Stimulated activated CD4-positive, alpha-beta T cell treated with anti-CD3 and anti-CD28 coated beads, TNF-alpha, amount 100 ng/mL, for 24 hours (primary cell): ENCODE results near the gene SLC12A7.

Experiments
- DNase-seq, 3 experiments: peaks; one replicate each; pipeline ENCODE4 v3.0.0-alpha.2; 2020; ENCODE audit warnings: low read depth in 3 of 3

The SLC12A7 gene

DNA sequence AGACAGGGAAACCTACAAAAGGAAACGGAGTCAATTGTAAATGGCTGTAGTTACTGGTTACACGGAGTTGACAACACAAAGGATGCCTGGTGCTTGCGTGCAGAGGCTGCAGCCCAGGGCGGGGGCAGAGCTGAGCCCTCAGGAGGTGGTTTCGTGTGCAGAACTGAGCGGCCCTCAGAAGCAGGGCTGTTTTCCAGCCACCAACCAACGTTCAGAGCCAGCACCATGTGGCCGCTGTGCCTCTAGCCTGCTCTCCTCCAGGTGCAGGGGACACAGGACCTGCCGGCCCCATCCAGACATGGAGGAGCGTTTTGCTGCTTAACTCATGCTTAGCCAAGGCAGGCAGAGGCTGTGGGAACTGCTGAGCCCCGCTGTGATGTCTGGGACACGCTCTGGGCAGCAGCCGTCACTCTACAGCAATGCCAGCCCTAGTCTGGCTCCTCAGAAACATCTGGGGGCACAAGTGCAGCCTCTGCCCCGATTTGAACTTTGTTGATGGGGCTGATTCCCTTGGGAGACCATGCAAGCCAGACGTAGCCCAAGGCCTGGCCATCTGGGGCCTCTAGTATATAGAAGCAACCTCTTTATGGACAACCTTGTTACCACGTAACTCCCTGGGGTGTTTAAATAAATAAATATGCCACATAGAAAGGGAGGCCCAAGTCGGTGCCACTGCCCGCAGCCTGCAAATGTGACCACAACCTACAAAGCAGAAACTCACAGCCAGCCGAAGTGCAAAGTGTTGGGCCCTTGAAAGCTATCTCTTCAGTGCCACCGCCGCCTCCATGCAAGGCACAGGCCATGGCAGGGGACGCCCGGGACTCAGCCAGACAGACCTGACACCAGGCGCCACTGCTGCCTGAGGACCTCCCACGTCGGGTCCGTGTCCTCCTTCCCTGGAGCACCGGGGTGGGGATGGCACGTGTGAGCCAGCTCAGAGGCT, 61.2 kb downstream of the SLC12A7 start:
- no peak for DNase-seq

GRCh38 chr5:1048861-1049838, 62.7 kb downstream of the SLC12A7 start:
- DNase-seq: no peak

DNA sequence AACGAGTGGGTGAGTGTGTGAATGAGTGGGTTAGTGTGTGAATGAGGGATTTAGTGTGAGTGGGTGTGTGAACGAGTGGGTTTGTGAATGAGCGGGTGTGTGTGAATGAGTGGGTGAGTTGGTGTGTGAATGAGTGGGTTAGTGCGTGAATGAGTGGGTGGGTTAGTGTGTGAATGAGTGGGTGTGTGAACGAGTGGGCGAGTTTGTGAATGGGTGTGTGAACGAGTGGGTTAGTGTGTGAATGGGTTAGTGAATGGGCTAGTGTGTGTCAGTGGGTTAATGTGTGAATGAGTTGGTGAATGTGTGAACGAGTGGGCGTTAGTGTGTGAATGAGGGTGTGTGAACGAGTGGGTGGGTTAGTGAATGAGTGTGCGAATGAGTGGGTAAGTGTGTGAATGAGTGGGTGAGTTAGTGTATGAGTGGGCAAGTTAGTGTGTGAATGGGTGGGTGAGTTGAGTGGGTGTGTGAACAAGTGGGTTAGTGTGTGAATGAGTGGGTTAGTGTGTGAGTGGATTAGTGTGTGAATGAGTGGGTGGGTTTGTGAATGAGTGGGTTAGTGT, 63.6 kb downstream of the SLC12A7 start:
- DNase-seq: no peak

- DNase-seq: no peak
Observed at GRCh38 chr5:1047332-1047965, 64.4 kb downstream of the SLC12A7 start.

- DNase-seq: no peak
Observed at GRCh38 chr5:1045960-1046560, 65.8 kb downstream of the SLC12A7 start.

GRCh38 chr5:1044117-1044516, 67.7 kb downstream of the SLC12A7 start:
- DNase-seq: no peak

- DNase-seq: no peak
Observed at GRCh38 chr5:1043327-1043726, 68.5 kb downstream of the SLC12A7 start.

GRCh38 chr5:1042626-1043025, 69.2 kb downstream of the SLC12A7 start:
- no peak for DNase-seq

DNA sequence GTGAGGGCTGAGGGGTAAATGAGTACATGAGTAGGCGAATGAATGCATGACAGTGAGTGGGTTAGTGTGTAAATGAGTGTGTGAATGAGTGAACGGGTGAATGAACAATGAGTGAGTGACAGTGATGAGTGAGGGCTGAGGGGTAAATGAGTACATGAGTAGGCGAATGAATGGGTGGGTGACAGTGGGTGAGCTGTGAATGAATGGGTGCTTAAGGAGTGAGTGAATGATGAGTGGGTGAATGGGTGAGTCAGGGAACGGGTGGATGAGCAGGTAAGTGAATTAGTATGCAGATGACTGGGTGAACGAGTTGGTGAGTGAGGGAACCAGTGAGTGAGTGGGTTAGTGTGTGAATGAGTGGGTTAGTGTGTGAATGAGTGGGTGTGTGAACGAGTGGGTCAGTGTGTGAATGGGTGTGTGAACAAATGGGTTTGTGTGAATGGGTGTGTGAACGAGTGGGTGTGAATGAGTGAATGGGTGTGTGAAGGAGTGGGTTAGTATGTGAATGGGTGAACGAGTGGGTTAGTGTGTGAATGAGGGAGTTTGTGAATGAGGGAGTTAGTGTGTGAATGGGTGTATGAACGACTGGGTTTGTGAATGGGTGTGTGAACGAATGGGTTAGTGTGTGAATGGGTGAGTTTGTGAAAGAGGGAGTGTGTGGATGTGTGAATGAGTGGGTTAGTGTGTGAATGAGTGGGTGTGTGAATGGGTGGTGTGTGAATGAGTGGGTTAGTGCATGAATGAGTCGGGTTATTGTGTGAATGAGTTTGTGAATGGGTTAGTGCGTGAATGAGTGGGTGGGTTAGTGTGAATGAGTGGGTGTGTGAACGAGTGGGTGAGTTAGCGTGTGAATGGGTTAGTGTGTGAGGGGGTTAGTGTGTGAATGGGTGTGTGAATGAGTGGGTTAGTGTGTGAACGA, 70.4 kb downstream of the SLC12A7 start:
- DNase-seq: no peak

- DNase-seq: no peak
Observed at GRCh38 chr5:1040571-1040970, 71.3 kb downstream of the SLC12A7 start.

- DNase-seq: no peak
Observed at GRCh38 chr5:1039706-1040260, 72.1 kb downstream of the SLC12A7 start.

DNA sequence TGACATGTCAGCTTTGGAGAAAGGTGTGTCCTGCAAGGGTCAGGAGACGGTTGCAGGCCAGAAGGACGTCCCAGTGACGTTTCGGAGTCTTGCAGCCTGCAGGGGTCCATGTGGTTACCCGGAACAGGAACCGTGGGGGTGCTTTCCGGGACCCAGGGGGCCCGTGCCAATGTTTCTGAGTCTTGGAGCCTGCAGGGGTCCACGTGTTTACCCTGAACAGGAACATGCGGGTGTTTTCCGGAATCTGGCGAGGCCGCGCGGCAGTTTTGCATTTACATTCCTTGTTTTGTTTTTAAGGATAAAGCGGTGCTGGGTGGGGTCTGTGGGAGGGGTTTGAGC, 72.7 kb downstream of the SLC12A7 start:
- DNase-seq: no peak

DNA sequence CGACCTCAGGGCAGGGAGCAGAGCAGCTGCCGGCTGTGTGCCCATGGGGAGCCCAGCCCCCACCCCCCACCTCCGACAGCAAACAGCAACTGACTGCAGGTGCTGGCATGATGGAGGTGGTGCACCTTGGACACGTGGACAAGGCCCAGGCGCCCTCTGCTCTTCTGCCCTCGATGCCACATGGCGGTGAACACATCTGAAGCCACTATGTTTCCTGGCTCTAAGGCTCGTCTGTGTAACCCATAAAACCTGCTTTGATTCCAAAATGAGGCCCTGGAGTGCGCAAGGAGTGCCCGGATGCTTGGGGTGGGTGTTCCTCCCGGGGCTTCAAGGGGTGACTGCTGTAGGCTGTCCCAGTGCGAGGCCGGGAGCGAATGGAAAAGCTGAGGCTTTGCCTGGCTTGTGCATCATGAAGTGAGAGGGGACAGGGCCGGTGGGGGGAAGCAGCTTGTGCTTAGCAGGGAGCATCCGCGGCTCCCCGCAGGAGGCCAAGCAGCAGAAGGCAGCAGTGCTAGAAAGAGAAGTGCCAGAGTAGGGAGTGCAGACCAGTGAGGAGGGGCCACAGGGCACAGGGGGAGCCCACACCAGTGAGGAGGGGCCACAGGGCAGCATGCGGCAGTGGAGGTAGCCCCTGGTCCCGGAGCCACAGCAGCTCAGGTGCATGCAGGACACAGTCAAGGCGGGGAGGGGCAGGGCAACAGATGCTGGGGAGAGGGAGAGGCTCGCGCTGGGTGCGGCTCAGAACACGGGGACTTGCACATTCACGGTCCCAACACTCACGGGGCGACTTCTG, 73.2 kb downstream of the SLC12A7 start:
- DNase-seq: no peak

DNA sequence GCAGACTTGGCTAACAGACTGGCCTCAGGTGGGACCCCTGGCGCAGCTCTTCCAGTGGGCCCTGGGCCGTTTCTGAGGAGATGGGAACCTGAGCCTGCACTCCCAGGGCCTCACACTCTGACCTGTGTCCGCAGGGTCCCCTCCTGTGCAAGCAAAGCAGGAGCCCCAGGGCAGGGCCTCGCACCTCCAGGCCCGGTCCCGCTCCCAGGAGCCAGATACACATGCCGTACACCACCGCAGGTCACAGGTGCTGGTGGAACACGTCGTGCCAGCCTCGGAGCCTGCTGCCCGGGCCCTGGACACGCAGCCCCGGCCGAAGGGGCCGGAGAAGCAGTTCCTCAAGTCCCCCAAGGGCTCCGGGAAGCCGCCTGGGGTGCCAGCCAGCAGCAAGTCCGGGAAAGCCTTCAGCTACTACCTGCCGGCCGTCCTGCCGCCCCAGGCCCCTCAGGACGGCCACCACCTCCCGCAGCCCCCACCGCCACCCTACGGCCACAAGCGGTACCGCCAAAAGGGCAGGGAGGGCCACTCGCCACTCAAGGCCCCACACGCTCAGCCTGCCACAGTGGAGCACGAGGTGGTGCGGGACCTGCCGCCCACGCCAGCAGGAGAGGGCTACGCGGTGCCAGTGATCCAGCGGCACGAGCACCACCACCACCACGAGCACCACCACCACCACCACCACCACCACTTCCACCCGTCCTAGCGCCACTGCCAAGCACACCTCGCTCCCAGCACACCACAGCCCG, 74.0 kb downstream of the SLC12A7 start:
- no peak for DNase-seq

DNA sequence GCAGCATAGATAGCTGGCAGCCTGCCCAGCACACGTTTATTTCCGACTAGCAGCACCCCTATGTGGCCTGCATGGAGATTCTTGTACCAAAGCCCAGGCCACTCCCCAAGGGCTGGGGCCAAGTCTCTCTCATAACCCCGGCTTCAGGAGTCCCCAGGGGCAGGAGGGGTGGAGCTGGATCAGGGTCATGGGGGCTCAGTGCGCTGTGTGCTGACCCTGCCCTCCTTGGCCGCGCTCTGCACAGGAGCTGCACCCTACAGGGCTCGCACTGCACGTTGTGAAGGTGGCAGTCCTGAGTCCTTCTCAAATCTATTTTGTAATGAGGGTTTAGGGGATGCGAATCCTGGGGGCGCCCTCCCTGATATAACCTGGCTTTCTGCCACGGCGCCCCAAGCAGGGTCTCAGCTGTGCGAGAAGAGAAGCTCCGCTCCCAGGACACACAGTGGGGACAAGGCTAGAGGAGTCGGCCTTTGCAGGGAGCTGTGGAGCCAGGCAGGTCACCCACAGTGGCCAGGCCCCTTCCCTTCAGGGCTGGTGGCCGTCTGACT, 74.7 kb downstream of the SLC12A7 start:
- DNase-seq: no peak

DNA sequence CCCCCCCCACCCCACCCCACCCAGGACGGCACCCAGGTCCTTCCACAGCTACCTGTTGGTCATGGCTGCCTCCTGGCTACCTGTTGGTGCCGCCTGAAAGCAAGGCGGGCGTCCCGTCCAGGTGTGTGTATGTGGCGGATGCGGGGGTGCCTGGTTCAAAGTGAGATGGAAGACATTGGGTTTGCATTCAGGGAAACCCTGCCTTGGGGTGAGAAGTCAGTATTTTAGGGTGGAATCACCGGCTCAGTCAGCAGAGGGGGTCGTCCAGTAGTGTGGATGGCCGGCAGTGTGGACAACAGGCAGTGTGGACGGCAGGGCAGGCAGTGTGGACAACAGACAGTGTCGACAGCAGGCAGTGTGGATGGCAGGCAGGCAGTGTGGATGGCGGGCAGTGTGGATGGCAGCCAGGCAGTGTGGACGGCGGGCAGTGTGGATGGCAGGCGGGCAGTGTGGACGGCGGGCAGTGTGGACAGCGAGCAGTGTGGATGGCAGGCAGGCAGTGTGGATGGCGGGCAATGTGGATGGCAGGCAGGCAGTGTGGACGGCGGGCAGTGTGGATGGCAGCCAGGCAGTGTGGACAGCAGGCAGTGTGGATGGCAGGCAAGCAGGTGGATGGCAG, 75.2 kb downstream of the SLC12A7 start:
- no peak for DNase-seq
